NCI-H226 (cell line): ENCODE results near the gene LHX1.
A peak's percentile ranks its signal among the peaks of the same experiment; 100 is the strongest.

ENCODE experiments used
- DNase-seq: peaks from one replicate; pipeline ENCODE4 v3.0.0-alpha.2; 2015

The LHX1 gene

GRCh38 chr17:36939802-36940312 is 2.6 kb downstream of the LHX1 start:
- DNase-seq: no peak

DNA sequence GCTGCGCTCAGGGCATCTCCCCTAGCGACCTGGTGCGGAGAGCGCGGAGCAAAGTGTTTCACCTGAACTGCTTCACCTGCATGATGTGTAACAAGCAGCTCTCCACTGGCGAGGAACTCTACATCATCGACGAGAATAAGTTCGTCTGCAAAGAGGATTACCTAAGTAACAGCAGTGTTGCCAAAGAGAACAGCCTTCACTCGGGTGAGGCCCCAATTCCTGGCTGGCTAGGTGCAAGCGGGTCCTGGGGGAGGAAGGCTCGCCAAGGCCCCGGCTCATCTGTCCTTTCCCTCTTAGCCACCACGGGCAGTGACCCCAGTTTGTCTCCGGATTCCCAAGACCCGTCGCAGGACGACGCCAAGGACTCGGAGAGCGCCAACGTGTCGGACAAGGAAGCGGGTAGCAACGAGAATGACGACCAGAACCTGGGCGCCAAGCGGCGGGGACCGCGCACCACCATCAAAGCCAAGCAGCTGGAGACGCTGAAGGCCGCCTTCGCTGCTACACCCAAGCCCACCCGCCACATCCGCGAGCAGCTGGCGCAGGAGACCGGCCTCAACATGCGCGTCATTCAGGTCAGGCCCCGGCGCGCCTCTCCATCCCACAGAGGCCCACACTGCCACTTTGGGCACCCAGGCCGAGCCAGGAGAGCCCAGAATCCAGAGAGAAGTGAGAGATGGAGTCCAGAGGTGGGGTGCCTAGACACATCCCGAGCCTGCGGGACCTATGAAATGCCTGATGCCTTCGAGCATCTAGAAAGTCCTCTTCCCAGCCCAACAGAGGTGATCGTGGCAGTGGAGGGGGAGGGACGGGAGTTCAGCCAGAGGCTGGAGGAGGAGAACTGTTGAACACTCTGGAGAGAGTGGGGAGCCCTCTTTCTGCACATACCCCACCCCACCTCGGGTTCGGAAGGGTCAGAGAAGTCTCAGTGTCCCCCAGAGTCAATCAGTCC is 3.3 kb downstream of the LHX1 start:
- no peak for DNase-seq

GRCh38 chr17:36941265-36942010 is 4.2 kb downstream of the LHX1 start:
- DNase-seq: no peak

GRCh38 chr17:36942019-36942599 is 4.8 kb downstream of the LHX1 start:
- no peak for DNase-seq

DNA sequence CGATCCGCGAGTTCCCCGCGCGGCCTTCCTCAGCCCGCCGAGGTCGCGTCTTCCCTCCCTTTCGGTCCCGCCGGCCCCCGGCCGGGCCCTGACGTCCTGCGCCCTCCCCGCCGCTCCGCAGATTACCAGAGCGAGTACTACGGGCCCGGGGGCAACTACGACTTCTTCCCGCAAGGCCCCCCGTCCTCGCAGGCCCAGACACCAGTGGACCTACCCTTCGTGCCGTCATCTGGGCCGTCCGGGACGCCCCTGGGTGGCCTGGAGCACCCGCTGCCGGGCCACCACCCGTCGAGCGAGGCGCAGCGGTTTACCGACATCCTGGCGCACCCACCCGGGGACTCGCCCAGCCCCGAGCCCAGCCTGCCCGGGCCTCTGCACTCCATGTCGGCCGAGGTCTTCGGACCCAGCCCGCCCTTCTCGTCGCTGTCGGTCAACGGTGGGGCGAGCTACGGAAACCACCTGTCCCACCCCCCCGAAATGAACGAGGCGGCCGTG is 5.4 kb downstream of the LHX1 start:
- no peak for DNase-seq

DNA sequence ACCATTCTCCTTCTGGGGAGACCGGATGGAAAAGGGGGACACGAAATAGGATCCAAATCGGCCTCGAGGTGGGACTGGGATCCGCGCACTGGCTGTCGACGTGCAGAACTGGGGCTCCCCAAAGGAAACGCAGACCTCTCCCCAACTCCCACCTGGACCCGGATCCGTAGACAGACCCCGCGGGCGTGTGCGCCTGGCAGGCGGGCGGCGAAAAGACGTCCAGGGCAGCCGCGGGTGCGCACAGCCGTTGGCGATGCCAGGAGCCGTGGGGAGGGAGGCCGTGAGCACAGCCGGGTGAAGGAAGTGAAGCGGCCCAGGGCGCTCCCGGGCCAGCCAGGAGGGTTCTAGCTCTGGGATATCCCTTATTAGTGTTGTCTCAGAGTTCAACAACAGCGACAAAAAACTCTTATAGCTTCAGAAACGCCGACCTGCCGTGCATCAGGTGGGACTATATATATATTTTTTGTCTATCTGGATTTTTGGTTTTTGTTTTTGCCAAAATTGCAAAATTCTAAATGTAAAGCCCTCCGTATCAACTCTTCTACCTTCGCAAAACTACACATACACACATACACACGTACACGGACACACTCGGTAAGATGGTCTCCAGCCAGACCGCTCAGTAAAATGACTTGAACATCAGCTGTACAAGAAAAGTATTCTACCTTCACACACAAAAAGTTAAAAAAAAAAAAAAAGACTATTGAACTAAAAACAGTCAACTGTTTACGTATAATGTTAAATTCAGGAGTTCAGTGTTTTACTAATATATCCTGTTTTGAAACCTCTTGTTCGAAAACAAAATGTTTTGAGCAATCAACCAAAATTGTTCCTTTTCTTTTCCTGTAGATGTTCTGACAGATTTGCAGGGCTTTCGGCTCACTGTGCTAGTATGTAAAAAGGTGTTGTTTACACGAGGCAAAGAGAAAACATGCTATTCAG is 6.2 kb downstream of the LHX1 start:
- DNase-seq: no peak

GRCh38 chr17:36944553-36944952 is 7.3 kb downstream of the LHX1 start:
- DNase-seq: no peak

DNA sequence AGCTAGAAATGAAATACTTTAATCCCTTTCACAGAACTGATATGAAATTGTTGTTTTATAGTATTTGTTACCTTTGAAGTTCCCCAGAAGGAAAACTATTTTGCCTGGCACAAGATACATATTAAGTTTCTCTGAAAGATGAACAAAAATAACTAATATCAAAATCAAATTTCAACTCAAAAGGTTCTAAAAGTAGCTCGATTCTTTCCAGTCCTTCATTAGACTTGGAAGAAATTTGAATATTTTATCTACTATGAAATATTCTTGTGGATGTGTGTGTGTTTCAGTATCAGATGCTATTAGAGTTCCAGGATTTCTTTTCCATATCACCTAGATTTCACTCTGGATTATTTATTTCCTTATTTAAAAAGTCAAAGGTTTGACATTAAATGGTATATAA is 7.9 kb downstream of the LHX1 start:
- no peak for DNase-seq

DNA sequence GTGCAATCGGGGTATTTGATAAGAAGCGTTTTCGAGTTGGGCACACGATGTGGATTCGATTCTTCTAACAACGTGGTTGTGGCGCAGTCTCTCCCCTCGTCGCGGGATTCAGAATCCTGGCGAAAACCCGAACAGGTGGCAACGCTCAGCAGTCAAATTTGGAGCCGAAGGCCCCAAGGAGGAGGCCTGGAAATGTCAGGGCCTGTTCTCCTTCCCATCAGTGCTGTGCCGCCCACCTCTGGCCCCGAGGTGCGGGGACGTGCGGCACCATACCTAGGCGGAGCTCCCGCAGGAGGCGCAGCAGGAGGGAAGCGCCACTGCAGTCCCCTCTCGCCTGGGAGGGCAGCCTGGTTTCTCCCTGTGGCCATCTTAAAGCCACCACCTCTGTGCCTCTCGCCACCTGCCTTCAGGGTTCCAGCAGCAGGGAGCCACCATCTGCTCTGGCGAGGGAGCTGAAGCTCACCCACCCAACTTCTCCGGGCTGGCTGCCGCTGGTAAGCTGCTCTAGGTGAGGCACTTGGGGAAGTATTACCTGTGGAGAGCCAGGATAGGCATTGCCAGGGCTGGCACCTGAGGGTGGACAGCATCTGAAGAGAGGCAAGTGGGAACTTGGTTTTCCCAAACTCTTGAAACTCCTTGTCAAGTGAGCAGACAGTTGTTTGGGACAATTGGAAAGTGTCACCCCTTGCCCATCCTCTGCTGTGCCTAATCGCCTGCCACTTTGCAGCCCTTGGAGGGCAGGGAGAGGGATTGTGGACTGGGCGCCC is 8.9 kb downstream of the LHX1 start:
- no peak for DNase-seq

- no peak for DNase-seq
Measured at GRCh38 chr17:36946726-36947091, 9.4 kb downstream of the LHX1 start.

DNA sequence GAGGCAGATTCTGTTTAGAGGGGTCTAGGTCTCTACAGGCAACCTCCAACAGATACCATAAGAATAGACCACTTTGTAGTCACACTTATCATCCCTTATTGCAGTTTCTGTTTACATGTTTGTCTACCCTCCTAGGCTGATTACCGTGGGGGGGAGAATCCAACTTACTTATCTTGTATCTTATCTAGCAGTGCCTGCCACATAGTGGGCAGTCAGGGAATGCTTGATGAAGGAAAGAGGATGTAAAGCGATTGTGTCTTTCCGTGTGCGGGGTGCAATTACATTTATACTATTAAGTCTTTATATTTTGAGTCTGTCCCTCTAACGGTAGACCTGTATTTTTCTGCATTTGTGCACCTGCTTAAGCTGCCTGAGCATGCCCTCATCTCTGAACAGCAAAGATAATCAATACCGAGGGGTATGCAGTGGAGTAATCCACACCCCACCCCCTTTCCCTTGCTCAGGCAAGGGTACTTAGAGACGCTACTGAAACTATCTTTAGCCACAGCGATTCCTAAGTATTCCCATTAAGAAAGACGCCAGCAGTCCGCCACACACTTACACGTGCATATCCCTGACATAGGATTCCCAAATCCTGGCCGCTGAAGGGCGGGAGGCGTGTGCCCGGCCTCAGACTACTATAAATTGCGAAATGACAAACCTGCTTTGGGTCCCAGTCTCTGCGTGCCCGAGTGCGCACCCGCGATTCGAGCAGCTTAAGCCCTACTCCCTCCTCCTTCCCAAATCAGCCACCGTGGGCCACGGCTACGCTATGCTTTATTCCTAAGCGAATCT is 10.8 kb downstream of the LHX1 start:
- DNase-seq: no peak

GRCh38 chr17:36948717-36949460 is 11.6 kb downstream of the LHX1 start, which contains the start of gene AATF:
TSS of gene AATF (plus strand) at chr17:36948954. CDS start at chr17:36949126, 172 bp downstream.
- peak; percentile 93 for DNase-seq

GRCh38 chr17:36949461-36949927 is 12.2 kb downstream of the LHX1 start:
- no peak for DNase-seq

- no peak for DNase-seq
Measured at GRCh38 chr17:36950027-36950426, 12.8 kb downstream of the LHX1 start.

- DNase-seq: no peak
Measured at GRCh38 chr17:36951084-36951789, 14.0 kb downstream of the LHX1 start.

GRCh38 chr17:36971508-36971907 is 34.2 kb downstream of the LHX1 start:
- no peak for DNase-seq

- no peak for DNase-seq
Measured at GRCh38 chr17:36972186-36972700, 35.0 kb downstream of the LHX1 start.

DNA sequence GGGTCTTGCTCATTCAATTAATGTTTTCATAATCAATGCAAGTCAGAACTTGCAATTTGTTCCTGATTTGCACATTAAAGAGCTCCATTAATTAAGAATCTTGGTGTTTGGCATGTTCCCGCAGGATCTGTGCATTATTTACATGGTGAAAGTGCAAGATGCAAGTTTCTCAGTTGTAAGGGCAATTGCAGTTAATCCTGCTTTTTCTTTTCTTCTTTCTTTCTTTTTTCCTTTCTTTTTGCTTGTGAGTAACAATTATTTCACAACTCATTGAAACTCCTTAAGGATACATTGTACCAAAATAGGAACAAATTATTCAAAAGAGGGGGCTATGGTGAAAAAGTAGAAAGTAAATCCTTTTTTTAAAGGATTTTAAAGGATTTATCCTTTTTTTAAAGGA is 35.6 kb downstream of the LHX1 start:
- DNase-seq: no peak
